CD4-positive, alpha-beta T cell treated with Interleukin-4 for 1 hour (primary cell): Measurements from ENCODE around the gene SDSL.
A peak's percentile ranks its signal among the peaks of the same experiment; 100 is the strongest.

Experiments used
- DNase-seq, 2 donors: peaks; one replicate each; pipeline ENCODE4 v3.0.0-alpha.2; 2020 to 2022

SDSL gene

DNA sequence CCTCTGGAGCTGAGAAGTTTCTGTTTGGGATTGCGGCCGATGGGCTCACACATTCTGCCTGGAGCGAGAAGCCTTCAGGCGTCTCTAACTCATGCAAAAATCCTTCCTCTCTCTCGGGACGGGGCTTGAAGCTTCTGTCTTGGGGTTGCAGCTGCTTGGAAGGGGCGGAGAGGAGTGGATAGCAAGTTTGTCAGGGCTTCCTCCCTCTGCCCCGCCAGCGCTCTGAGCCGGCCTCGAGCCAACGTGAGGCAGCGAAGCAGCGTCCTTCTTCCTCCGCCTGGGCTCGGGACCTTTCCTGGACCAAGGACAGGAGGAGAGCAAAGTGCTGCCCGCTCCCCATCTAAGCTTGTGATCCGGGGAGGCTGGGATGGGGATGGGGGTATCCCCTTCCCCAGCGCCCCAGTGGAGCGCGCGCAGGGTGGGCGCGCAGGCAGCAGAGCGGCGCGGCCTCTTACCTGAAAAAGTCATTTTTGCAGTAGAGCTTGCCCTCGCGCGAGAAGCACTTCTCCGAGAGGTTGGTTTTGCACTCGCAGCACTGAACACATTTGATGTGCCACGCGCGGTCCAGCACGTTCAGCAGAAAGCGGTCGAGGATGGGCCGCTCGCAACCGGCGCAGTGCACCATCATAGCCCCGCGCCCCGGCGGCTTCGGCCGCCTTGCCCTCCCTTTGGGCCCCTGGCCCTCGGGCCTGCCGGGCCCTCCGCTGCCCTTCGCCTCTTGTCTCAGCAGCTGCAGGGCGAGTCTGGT is 48.9 kb downstream of the SDSL start:
- no peak for DNase-seq

DNA sequence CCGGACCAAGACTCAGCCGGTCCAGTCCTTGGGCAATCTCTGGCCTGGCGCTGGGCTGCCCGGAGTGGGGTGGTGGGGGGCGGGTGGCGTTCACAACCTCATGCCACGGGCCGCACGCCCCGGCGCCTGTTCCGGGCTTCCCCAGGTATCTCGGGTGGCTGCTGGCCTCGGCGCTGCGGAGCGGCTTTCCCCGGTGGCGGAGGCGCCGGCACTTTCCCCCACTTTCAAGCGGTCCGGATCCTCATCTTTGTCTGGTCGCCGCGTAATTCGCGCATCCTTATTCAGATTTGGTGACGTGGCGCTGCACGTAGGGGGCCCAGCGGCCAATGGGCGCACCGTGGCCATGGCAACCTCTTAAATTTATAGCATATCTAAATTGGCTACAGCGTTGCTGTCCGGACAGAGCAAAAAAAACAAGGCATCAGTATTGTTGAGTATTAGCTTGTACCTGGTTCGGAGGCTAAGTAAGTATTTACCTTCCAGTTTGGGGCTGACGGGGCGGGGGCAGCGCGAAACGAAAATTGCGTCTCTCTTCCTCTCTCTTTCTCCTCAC is 49.5 kb downstream of the SDSL start, which contains the start of gene LHX5:
TSS of gene LHX5 (minus strand) at position 253 of the 553 bp plus-strand sequence. CDS start 373 bp downstream, outside the sequence.
- no peak for DNase-seq

DNA sequence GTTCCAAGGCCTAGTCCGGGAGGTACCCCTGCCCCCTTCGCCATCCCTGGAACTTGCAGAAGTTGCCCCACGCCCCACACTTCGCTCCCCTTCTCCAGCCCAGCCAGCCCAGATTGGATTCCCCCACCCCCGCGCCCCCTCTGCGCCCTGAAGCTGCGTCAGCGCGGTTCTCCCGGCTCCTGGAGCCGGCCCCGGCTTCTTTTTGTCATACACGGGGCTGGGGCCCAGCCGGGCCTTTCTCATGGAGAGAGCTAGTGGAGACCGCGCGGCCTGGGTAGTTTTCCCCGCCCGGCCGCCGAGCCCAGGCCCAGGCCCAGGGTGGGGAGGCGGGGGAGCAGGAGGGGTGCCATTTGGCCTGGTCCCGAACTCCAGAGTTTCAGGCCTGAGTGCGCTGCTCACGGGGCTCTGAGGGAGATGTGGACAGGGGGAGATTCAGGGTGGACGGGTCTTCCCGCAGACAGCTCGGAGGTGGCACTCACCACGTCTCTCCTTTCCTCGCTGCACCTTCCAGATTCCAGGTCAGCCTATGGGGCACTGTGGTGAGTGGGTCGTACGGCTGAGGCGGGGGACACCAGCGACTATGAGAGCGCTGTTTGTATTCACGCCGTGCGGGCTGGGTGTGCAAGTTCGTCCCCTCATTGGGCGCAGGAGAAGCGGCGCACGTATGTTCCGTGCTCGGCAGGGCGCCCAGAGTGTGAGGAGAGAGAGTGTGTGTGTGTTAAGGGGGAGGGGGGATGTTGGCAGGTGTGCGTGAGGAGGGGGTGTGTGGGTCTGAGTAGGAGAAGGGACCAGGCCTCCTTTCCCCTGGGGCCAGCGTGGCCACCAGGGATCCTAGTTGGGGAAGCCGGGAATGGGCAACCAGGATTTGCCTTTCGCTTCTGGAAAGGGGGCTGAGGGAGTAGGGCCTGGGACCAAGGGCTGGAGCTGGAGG is 50.3 kb downstream of the SDSL start:
- DNase-seq: no peak

DNA sequence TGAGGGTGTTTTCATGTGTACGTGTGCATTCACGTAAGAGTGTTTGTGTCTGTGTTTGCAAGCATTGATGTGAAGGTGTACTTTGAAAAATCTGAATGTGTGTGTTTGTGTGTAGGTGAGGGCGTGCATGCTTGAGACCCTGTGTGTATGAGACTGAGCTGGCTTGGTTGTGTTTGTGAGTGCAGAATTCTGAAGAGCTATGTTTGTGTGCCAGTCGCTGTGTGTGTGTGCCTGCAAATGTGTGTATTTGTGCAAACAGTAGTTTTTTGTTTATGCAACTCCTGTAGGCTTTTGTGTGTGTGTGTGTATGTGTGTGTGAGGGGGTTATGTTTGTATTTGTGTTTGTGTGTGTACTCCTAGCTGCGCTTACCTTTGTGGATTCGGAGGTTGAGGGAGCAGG is 51.2 kb downstream of the SDSL start:
- DNase-seq: no peak

DNA sequence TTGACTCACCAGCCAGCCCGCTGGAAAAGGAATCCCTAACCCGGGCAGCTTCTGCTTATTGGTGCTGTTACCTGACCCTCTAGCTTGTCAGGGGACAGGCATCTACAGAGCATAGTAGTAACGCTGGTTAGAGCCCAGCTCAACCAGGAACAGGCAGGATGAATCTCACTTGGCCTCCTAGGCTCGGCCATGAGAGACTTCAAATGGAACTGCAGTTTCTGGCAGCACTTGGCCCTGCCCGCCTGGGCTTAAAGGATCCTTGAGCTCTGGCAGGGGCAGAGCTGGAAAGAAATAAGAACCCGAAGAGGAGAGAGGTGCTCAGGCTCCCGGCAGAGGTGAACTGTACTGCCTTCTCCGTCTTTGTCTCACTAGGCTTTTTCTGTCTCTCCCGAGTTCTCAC is 51.8 kb downstream of the SDSL start:
- DNase-seq: no peak

DNA sequence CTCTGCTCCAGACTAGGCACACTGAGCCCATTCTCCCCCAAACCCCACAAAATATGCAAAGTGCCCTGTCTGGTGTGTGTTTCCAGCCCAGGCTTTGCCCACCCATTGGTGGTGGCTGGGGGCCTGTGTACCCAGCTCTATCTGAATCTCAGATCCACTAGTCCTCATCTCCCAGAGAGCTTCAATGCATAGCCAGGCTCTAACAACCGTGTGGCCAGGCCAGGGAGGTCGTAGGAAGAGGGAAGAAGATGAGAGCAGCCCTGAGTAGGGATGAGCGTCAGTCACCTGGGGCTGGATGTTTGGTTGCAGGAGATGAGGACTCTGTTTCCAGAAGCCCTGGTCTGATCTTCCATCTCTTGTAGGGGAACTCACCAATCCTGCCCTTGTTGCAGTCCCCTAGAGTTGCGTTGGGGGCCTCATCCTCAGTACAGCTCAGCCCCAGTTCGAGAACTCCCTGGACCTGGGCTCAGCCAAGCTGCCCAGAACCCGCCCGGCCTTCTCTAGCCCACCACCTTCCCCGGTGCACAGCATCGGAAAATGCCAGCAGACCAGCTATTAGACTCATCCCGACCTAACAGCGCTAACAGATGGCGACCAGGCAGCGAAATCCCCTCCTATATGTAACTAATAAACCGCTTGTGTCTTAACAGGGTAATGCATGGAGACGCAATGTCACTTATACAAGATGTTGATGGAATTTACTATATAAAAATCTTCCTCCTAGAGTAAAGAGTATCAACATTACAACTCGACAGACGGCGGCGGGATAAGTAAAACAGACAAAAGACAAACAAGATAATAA is 52.7 kb downstream of the SDSL start:
- DNase-seq: no peak

DNA sequence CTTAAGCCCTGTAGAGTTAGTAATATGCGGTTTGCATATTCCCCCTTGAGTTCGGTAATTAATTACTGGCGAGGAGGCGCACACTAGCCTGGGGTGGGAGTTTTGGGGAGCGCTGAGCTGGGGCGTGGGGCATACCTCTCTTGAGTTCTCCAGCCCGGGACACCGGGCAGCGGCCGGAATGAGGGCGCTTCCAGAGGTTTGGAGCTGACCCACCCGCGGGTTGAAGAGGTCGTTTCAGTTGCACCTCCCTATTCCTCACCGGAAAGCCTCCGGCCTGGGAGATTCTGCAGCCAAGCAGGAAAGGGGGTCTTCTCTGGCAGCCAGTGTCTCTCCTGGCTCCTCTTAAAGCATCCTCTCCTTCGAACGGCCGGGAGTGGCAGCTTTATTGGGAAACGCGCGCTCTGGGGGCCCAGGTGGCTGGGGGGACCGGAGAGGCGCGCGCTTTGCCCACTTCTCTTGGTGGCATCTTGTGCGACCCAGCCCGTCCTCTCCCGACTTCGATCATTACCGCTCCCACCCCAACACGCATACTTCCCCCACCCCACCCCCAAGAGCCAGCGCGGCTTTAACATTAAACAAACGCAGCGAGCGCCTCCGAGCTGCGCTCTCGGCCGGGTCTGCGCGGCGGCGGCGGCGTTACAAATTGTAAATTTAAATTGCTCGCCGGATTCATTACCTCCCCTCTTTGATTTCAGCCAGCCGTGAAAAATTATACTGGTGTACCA is 53.4 kb downstream of the SDSL start:
- DNase-seq: no peak

DNA sequence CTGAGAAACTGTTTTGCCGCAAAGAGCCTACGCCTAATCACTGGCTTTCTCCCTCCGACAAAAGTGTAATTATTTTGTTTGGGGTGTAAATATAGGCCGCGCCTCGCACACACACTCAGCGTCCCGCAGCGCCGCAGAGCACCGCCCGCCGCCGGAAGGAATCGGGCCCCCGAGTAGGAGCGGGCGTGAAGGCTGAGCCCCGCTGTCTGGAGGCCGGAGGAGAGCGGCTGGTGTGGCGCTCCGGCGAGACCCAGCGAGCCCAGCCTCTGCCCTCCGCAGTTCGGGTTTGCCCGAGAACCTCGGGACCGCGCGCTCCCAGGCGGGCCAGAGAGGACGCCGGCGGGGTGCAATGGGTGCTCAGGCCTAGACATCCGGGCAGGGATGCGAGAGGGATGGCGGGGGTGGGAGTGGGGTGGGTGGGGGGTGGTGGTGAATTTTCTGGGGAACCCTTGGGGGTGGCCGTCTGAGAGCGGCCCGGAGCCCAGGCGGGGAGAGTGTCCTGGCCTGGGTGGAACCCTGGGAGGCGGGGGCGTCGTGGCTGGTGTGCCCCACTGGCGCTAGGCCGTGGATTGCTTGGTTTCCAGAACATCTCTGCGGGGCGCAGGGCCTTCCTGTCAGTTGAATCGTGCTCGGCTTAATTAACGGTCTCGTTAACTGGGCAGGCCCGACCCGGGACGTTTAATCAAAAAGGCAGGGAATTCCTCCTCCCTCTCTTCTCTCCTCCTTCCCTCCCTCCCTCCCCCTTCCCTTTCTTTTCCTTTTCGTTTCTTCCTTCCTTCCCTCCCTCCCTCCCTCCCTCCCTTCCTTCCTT is 54.2 kb downstream of the SDSL start:
- DNase-seq: no peak

DNA sequence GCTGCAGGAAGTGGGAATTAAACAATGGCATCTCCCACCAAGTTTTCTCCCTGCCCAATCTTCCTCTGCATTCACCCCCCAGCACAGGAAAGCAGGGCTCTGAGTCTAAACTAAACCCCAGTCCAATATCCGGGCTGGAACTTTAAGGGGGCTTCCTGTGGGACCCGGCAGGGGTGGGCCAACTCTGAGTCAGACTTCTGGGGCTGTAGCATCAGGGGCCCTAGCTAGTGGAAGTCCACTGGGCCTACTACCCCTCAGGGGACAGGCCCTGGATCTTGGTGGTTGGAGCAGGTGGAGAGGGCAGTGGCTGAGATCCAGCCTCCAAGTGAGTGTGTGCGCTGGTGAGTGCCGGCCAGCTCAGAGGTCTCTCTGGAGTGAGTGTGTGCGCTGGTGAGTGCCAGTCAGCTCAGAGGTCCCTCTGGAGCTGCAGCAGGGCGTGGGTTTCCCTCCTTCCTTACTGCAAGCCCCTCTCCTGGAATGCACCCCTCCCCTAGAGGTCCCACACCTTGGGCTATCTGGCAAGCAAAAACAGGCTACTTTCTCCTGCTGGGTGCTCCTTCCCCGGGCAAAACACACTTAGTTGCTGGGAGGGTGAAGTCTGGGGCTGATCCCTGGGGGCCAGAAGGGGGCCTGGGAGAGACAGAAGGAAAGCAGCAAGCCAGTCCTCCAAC is 55.1 kb downstream of the SDSL start:
- DNase-seq: no peak

DNA sequence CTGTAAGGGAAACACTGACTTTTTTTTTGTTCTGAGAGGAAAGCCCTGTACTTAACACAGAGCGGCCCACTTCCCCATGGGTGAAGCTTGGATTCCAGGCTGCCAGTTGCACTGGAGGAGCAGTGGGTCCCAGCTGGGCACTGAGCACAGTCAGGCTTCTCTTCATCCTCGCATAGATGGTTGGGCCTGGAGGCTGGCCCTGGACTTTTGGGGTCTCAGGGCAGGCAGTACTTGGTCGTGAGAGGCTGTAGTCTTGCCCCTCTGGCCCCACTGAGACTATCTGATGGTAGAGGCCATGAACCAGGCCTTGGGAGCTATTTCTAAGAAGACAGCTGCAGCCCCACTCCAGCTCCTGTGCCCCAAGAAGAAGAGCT is 55.6 kb downstream of the SDSL start:
- no peak for DNase-seq

DNA sequence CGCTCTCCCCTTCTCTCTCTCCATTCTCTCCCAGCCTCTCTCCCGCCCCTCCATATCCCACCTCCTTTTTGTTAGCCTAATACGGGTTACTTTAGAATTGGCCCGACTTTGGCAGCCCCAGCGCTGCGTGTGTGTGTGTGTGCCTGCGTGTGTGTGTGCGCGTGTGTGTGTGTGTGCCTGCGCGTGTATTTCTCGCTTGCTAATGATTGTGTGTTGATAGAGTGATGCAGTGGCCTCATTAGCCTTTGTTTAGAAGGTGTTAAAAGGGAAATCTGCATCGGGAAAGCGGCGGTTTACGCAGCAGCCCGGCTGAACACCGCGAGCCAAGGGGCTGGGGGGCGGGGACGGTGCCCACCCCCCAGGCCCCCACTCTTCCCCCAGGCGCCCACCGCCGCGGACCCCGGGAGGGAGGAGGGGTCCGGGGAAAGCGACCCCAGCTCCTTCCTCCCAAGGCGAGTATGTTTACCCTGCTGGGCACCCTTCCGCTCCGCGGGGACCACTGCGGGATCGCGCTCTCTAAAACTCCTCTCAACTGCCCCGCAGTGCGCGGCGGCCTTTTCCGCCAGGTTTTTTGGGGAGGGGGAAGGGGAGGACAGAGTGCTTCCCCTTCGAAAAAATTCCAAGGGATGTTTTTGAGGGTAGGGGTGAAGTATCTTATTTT is 56.3 kb downstream of the SDSL start:
- DNase-seq: no peak

DNA sequence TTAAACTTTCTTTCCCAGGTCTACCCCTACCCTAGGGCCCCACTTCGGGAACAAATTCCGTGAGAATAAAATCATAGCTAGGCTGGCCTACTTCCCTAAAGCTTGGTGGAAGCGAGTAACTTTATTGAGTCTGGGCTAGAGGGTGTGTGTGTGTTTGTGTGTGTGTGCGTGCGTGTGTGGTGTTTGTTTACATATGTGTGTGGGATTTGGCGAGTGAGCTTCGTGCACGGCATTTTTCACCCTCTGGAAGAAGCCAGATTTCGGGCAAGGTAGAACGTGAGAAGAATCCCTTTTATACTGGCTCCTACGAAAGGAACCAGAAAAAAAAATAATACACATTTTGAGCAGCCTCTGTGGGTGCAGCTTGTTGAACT is 57.0 kb downstream of the SDSL start:
- DNase-seq: no peak

DNA sequence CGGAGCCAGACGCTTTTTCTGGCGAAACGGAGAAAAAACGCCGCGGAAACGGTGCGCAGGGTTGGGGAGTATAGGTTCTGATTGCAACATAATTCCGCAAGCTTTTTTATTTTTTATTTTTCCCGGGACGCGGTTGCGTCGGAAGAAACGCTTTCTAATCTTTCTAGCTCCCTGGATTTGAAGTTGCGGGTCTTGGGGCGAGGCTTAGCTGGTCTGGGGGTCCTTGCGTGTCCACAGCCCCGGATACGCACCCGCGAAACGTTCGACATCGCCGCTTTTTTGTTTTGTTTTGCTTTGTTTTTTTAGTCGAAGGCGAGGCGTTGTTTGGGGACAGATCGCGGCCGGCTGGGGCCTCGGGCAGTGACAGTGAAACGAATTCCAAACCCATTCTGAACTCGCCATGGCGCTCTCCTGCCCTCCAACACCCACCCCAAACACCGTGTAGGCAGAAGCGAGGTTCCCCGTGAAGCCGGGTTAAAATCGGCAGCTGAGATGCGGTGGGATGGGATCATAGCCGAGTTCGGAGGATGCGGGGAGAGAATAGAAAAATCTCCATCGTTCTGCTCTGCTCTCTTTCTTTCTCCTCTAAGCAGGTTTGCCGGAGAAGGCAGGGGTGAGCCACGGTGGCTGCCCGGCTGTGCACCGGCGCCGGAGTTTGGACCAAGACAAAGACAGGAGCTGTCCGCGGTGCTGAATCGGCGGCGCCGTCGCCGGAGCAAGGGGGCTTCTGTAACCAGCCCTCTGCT is 57.6 kb downstream of the SDSL start:
- DNase-seq: peak in 1 of 2 donors; percentile 7

DNA sequence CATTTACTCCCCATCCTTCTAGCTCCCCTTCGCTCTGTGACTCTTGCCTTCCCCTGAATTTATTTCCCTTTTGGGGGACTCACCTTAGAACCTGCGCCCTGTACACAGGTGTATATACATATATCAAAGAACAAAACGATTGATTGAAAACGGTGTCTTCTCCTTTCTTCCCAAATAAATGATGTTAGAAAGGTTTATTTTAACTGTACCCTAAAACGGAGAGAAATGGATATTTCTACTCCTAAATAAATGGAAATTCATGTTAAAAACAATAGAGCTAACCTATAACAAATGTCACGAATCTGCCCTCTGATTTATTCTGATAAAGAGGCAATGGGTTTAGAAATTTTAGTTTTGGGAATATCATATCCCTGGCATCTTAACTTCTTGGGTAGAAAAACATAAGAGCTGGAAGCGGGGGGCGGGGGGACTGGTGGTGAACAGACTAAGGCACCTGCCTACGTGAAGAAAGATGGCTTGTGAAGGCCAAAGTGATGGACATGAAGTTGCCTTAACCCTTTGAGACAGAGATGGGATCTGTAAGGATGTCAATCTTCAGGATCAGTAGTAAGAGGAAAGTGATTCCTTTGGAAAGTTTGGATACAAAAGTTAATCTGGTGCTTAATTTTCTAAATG is 58.3 kb downstream of the SDSL start:
- no peak for DNase-seq

DNA sequence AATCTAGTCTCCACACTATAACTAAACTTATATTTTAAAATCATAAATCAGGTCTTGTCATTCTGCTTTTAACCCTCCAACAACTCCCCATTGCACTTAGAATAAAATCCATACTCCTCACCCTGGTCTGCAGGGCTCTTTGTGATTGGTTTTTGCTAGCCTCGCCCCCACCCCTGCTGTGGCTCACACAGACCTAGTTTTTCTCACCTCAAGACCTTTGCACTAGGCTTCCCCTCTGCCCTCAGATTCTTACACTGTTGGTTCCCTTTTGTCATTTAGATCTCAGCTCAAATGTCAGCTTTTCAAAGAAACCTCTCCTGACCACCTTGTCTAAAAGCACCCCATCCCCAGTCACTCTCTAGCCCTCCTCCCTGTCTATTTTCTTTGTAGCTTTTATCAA is 60.2 kb downstream of the SDSL start:
- no peak for DNase-seq

DNA sequence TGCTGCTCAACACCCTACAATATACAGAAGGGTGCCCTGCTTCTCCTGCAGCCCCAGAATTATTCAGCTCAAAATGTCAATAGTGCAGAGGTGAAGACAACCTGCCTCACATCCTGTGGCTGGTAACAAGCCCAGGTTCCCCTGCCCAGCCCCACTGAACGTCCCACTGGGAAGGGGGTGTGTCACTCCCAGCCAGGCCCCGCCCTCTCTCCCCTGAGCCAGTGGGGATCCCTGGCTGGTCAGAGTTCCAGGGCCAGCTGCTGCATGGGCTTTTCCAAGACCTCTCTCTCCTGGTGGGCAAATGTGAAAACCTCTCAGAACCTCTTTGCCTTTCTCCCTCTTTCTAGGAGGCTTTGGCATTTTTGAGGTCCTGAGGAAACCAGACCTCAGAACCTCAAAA is 63.1 kb downstream of the SDSL start:
- no peak for DNase-seq

DNA sequence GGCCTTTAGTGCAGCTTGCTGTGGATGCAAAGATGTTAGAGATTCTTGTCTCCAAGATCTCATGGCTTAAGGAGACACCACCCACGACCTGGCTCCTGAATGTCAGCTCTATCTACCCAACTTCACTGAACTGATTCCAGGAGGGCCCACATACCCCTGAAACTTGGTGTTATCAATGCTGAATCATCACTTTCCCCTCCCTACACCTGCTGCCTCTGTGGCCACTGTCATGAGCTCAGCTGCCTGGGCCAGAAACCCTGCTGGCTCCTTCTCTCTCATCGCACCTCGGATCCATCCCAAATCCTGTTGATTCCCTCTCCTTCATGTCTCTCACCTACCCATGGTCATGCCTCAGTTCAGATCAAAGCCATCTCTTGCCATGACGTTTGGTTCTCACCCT is 64.5 kb downstream of the SDSL start:
- DNase-seq: no peak
